BLaER1 (cell line): ENCODE data around the gene RAB29.

ENCODE experiments used
- H3K27ac ChIP-seq: shearing (Covaris generic); formaldehyde crosslinking; 2 replicates; pipeline ENCODE4 v1.8.1; 2022
- H3K27me3 ChIP-seq: shearing (Covaris generic); formaldehyde crosslinking; 2 replicates; pipeline ENCODE4 v1.8.1; 2022
- H3K36me3 ChIP-seq: shearing (Covaris generic); formaldehyde crosslinking; 2 replicates; pipeline ENCODE4 v1.8.1; 2022
- H3K4me1 ChIP-seq: shearing (Covaris generic); formaldehyde crosslinking; 2 replicates; pipeline ENCODE4 v1.8.1; 2022
- H3K4me2 ChIP-seq: shearing (Covaris generic); formaldehyde crosslinking; 2 replicates; pipeline ENCODE4 v1.8.1; 2022
- H3K4me3 ChIP-seq: shearing (Covaris generic); formaldehyde crosslinking; 2 replicates; pipeline ENCODE4 v1.8.1; 2022
- H3K9ac ChIP-seq: shearing (Covaris generic); formaldehyde crosslinking; 2 replicates; pipeline ENCODE4 v1.8.1; 2022
- H3K9me3 ChIP-seq: shearing (Covaris generic); formaldehyde crosslinking; 2 replicates; pipeline ENCODE4 v1.8.1; 2022
- H4K20me1 ChIP-seq: shearing (Covaris generic); formaldehyde crosslinking; 2 replicates; pipeline ENCODE4 v1.8.1; 2022
- Cebpa-rat ChIP-seq: shearing (Covaris generic); IDR thresholded peaks from 2 replicates; pipeline ENCODE4 v1.8.1; 2022

The RAB29 gene

GRCh38 chr1:205769641-205770365 is 5.5 kb downstream of the RAB29 start:
- Histone ChIP-seq H3K9me3 (peaks cover 6% of the 10 kb centered on the region; the same call in 1 of the 2 replicates), H3K4me1 (peaks cover 15% of the 10 kb centered on the region), H3K27ac (no peak overlapping the region), H3K27me3 (peaks cover 28% of the 10 kb centered on the region), H3K4me2 (no peak overlapping the region), H4K20me1 (no peaks in the 10 kb centered on the region), H3K9ac (no peak overlapping the region), H3K36me3 (peaks cover 3% of the 10 kb centered on the region; the same call in 1 of the 2 replicates), H3K4me3 (no peak overlapping the region)
- no peak for TF ChIP-seq Cebpa-rat

GRCh38 chr1:205767248-205767647 is 8.0 kb downstream of the RAB29 start:
- Histone ChIP-seq H3K27me3 (peaks cover 3% of the 10 kb centered on the region; the same call in 1 of the 2 replicates), H3K36me3 (peaks cover 3% of the 10 kb centered on the region; the same call in 1 of the 2 replicates), H3K9ac (no peak overlapping the region), H3K9me3 (peaks cover 6% of the 10 kb centered on the region; the same call in 1 of the 2 replicates), H4K20me1 (no peaks in the 10 kb centered on the region), H3K4me2 (no peak overlapping the region), H3K4me3 (no peak overlapping the region), H3K4me1 (peaks cover 9% of the 10 kb centered on the region), H3K27ac (no peak overlapping the region)
- no peak for TF ChIP-seq Cebpa-rat

- no peak for TF ChIP-seq Cebpa-rat
- H3K4me2 ChIP-seq: no peak overlapping the region
These were observed 8.7 kb downstream of the RAB29 start for GRCh38 chr1:205766570-205766969.

GRCh38 chr1:205766038-205766437 is 9.2 kb downstream of the RAB29 start:
- Histone ChIP-seq H3K27ac (no peak overlapping the region), H3K36me3 (peaks cover 3% of the 10 kb centered on the region; the same call in 1 of the 2 replicates), H4K20me1 (no peaks in the 10 kb centered on the region), H3K9ac (no peak overlapping the region), H3K4me2 (no peak overlapping the region), H3K27me3 (no peaks in the 10 kb centered on the region), H3K4me1 (0 out of 2 replicates have a peak, but pooled peaks cover under 1% of the 10 kb centered on the region), H3K4me3 (no peak overlapping the region), H3K9me3 (peaks cover 6% of the 10 kb centered on the region; the same call in 1 of the 2 replicates)
- no peak for TF ChIP-seq Cebpa-rat

More at GRCh38 chr1:205766570-205766969, 8.7 kb downstream of the RAB29 start:
- Histone ChIP-seq H3K9me3 (peaks cover 6% of the 10 kb centered on the region; the same call in 1 of the 2 replicates), H4K20me1 (no peaks in the 10 kb centered on the region), H3K27ac (no peak overlapping the region), H3K27me3 (no peaks in the 10 kb centered on the region), H3K4me3 (no peak overlapping the region), H3K9ac (no peak overlapping the region), H3K36me3 (peaks cover 3% of the 10 kb centered on the region; the same call in 1 of the 2 replicates), H3K4me1 (peaks cover 6% of the 10 kb centered on the region)

GRCh38 chr1:205764578-205764977 is 10.7 kb downstream of the RAB29 start:
- H3K27ac ChIP-seq: no peak overlapping the region

GRCh38 chr1:205763980-205764379 is 11.3 kb downstream of the RAB29 start:
- H3K4me3 ChIP-seq: no peak overlapping the region
- TF ChIP-seq Cebpa-rat: no peak
- H3K36me3 ChIP-seq: no peaks in the 10 kb centered on the region
- H3K27me3 ChIP-seq: no peaks in the 10 kb centered on the region
- H3K27ac ChIP-seq: no peak overlapping the region
- H3K4me1 ChIP-seq: no peaks in the 10 kb centered on the region
- no peaks in the 10 kb centered on the region for H4K20me1 ChIP-seq
- H3K9me3 ChIP-seq: no peaks in the 10 kb centered on the region
- H3K9ac ChIP-seq: no peak overlapping the region
- no peak overlapping the region for H3K4me2 ChIP-seq

More at GRCh38 chr1:205764578-205764977, 10.7 kb downstream of the RAB29 start:
- Histone ChIP-seq H3K4me1 (no peaks in the 10 kb centered on the region), H3K27me3 (no peaks in the 10 kb centered on the region), H3K4me3 (no peak overlapping the region), H3K4me2 (no peak overlapping the region), H3K9ac (no peak overlapping the region), H3K9me3 (no peaks in the 10 kb centered on the region), H4K20me1 (no peaks in the 10 kb centered on the region), H3K36me3 (no peaks in the 10 kb centered on the region)
- no peak for TF ChIP-seq Cebpa-rat

GRCh38 chr1:205760606-205761005 is 14.7 kb downstream of the RAB29 start:
- no peak overlapping the region for H3K27ac ChIP-seq
- H3K9me3 ChIP-seq: 0 out of 2 replicates have a peak, but pooled peaks cover 7% of the 10 kb centered on the region
- no peak overlapping the region for H3K4me3 ChIP-seq
- no peak overlapping the region for H3K4me2 ChIP-seq
- TF ChIP-seq Cebpa-rat: no peak
- no peaks in the 10 kb centered on the region for H3K36me3 ChIP-seq
- no peaks in the 10 kb centered on the region for H4K20me1 ChIP-seq
- H3K4me1 ChIP-seq: no peaks in the 10 kb centered on the region
- no peak overlapping the region for H3K9ac ChIP-seq
- H3K27me3 ChIP-seq: no peaks in the 10 kb centered on the region

GRCh38 chr1:205756552-205756951 is 18.7 kb downstream of the RAB29 start:
- no peak for TF ChIP-seq Cebpa-rat
- Histone ChIP-seq H3K9ac (no peak overlapping the region), H3K36me3 (no peaks in the 10 kb centered on the region), H3K9me3 (0 out of 2 replicates have a peak, but pooled peaks cover 7% of the 10 kb centered on the region), H3K4me1 (no peaks in the 10 kb centered on the region), H4K20me1 (no peaks in the 10 kb centered on the region), H3K4me3 (no peak overlapping the region), H3K4me2 (no peak overlapping the region), H3K27me3 (no peaks in the 10 kb centered on the region), H3K27ac (no peak overlapping the region)

GRCh38 chr1:205754857-205755256 is 20.4 kb downstream of the RAB29 start:
- H3K4me2 ChIP-seq: no peak overlapping the region
- no peaks in the 10 kb centered on the region for H3K27me3 ChIP-seq
- no peaks in the 10 kb centered on the region for H3K36me3 ChIP-seq
- H3K9ac ChIP-seq: no peak overlapping the region
- no peaks in the 10 kb centered on the region for H4K20me1 ChIP-seq
- no peak for TF ChIP-seq Cebpa-rat
- no peaks in the 10 kb centered on the region for H3K4me1 ChIP-seq
- H3K9me3 ChIP-seq: 0 out of 2 replicates have a peak, but pooled peaks cover 7% of the 10 kb centered on the region
- H3K4me3 ChIP-seq: no peak overlapping the region
- H3K27ac ChIP-seq: no peak overlapping the region

- H3K27ac ChIP-seq: no peak overlapping the region
These were observed 24.1 kb downstream of the RAB29 start for GRCh38 chr1:205751036-205751651.

More at GRCh38 chr1:205751036-205751651, 24.1 kb downstream of the RAB29 start:
- no peaks in the 10 kb centered on the region for H3K27me3 ChIP-seq
- H3K4me2 ChIP-seq: peak overlapping the region; percentile 66; the same call in 1 of the 2 replicates
- H3K36me3 ChIP-seq: peaks cover 11% of the 10 kb centered on the region; the same call in 1 of the 2 replicates
- peaks cover 34% of the 10 kb centered on the region for H4K20me1 ChIP-seq
- TF ChIP-seq Cebpa-rat: no peak
- H3K9ac ChIP-seq: no peak overlapping the region
- no peak overlapping the region for H3K4me3 ChIP-seq
- no peaks in the 10 kb centered on the region for H3K9me3 ChIP-seq
- H3K4me1 ChIP-seq: peaks cover 23% of the 10 kb centered on the region
